K562 (cell line): ENCODE measurements around the gene TSGA10IP. TPM values are rescaled to one million over a fixed set of nuclear protein-coding genes. Genes with fewer than 3 reads are reported as not detected.

Source experiments
- CBFA2T3 ChIP-seq: fragments of 450-650 bp; IDR thresholded peaks from 2 replicates; pipeline ENCODE4 v1.6.1; 2017
- CHCHD3 ChIP-seq: fragments of 250-450 bp; sonication (Bioruptor Pico); IDR thresholded peaks from 2 replicates; pipeline ENCODE4 v2.1.2; 2022; ENCODE audit warnings: mild to moderate bottlenecking
- E2F8 ChIP-seq: fragments of 450-650 bp; IDR thresholded peaks from 2 replicates; pipeline ENCODE4 v1.7.1; 2018; ENCODE audit warnings: mild to moderate bottlenecking, low read depth; ENCODE audit not compliant: partially characterized antibody
- ETV5 ChIP-seq: sonication (generic); formaldehyde crosslinking; IDR thresholded peaks from 2 replicates; pipeline ENCODE4 v1.4.0; 2020; ENCODE audit warnings: low read depth, mild to moderate bottlenecking, missing genetic modification reagents
- FOXK2 ChIP-seq, 2 experiments: fragments of 450-650 bp; IDR thresholded peaks in 1 of 2; conservative IDR thresholded peaks in 1 of 2; 2 replicates each; pipeline ENCODE4 v1.6.1; 2016; ENCODE audit warnings: low read depth in 2 of 2, mild to moderate bottlenecking in 1 of 2
- HCFC1 ChIP-seq: IDR thresholded peaks from 2 replicates; pipeline ENCODE4 v1.6.1; 2012; ENCODE audit warnings: low read depth, low read length, improper control_type of control experiment
- IRF1 ChIP-seq: sonication (generic); formaldehyde crosslinking; IDR thresholded peaks from 2 replicates; pipeline ENCODE4 v1.8.0; 2022; ENCODE audit warnings: missing genetic modification reagents, mild to moderate bottlenecking, borderline replicate concordance
- MAFG ChIP-seq: fragments of 450-650 bp; conservative IDR thresholded peaks from 2 replicates; pipeline ENCODE4 v1.6.1; 2016; ENCODE audit warnings: missing genetic modification characterization, missing compliant biosample characterization
- MAZ ChIP-seq, 2 experiments: fragments of 450-650 bp in 1 of 2; sonication (generic) in 1 of 2; formaldehyde crosslinking; IDR thresholded peaks in 1 of 2; conservative IDR thresholded peaks in 1 of 2; 2 replicates each; pipeline versions ENCODE4 v1.4.0 to v1.5.0; 2020; ENCODE audit warnings: mild to moderate bottlenecking in 1 of 2, missing genetic modification reagents in 1 of 2
- MYC ChIP-seq, 2 experiments: fragments of 250-450 bp in 1 of 2; sonication (Bioruptor Pico) in 1 of 2; IDR thresholded peaks; 2 replicates each; pipeline versions ENCODE4 v1.5.1 to v1.6.1; 2012 to 2021; ENCODE audit warnings: low read depth in 2 of 2, borderline replicate concordance in 1 of 2, improper control_type of control experiment in 1 of 2, low read length in 1 of 2, mild to moderate bottlenecking in 1 of 2, moderate library complexity in 1 of 2
- SP1 ChIP-seq: sonication (generic); formaldehyde crosslinking; IDR thresholded peaks from 2 replicates; pipeline ENCODE4 v1.8.1; 2022; ENCODE audit warnings: mild to moderate bottlenecking, missing genetic modification reagents
- VEZF1 ChIP-seq: fragments of 200-800 bp; sonication (Bioruptor generic); IDR thresholded peaks from 2 replicates; pipeline ENCODE4 v1.6.1; 2017; ENCODE audit warnings: missing genetic modification characterization, missing compliant biosample characterization
- YY1 ChIP-seq, 3 experiments: IDR thresholded peaks; 2 replicates each; pipeline ENCODE4 v1.6.1; 2011; ENCODE audit warnings: low read length in 2 of 3, mild to moderate bottlenecking in 2 of 3, moderate library complexity in 2 of 3, borderline replicate concordance in 1 of 3, control low read depth in 1 of 3, low read depth in 1 of 3; ENCODE audit not compliant: insufficient read depth in 3 of 3, insufficient replicate concordance in 2 of 3, control insufficient read depth in 1 of 3, insufficient read length in 1 of 3; ENCODE audit errors: extremely low read depth in 1 of 3
- ZMIZ1 ChIP-seq, 2 experiments: fragments of 150-350 bp in 1 of 2; IDR thresholded peaks; 2 replicates each; pipeline ENCODE4 v1.6.1; 2012 to 2016; ENCODE audit warnings: low read depth in 2 of 2, low read length in 2 of 2, mild to moderate bottlenecking in 1 of 2, moderate library complexity in 1 of 2
- ZNF263 ChIP-seq: sonication (generic); formaldehyde crosslinking; IDR thresholded peaks from 2 replicates; pipeline ENCODE4 v1.8.0; 2022; ENCODE audit warnings: mild to moderate bottlenecking, missing genetic modification reagents, borderline replicate concordance
- polyA plus RNA-seq, 8 experiments: library from polyadenylated mRNA; depleted of rRNA in 4 of 8; stranded (reverse) in 5 of 8; unstranded in 3 of 8; fragments of >200 nt; fragmentation: Nextera tagmentation in 2 of 8; fragmentation: Illumina TruSeq in 1 of 8; extraction: Ambion mirVana in 2 of 8; extraction: Trizol in 1 of 8; gene quantifications; 2 replicates each; pipeline versions ENCODE4 v1.2.1 to v1.2.3, GENCODE V29; 2011 to 2014; ENCODE audit warnings: inconsistent platforms in 1 of 8, missing spikeins in 1 of 8
- total RNA-seq, 7 experiments: library from RNA; depleted of rRNA in 6 of 7; stranded (reverse); fragments of >200 nt in 6 of 7; fragmentation: Illumina TruSeq in 2 of 7; extraction: Trizol in 2 of 7; gene quantifications; 2 replicates each; pipeline versions ENCODE4 v1.2.1 to v1.2.3, GENCODE V29; 2011 to 2021; ENCODE audit warnings: low replicate concordance in 1 of 7

The TSGA10IP gene
- total and polyA plus RNA-seq, 9 of the 15 experiments (the other 6 are each of a cell fraction or from before 2014, with no cell fraction given), result not detected

- TF ChIP-seq IRF1 (CRISPR knock-in tag) (no peak), MYC (IDR thresholded peaks at IDR 0.05; ENCODE audit: low read depth, low read length) (peak; percentile 58; the same call in 1 of the 2 replicates), MYC (CRISPR knock-in tag; IDR thresholded peaks at IDR 0.05; ENCODE audit: borderline replicate concordance, low read depth) (no peak), CHCHD3 (CRISPR knock-in tag) (no peak), FOXK2 (conservative IDR thresholded peaks at IDR 0.05 in 1 of 2, IDR thresholded peaks at IDR 0.05 in 1 of 2; ENCODE audit: low read depth in 2 of 2) (0 out of 4 replicates have a peak, but pooled peaks of 1 of the 2 experiments have one; percentile 26), MAZ (CRISPR knock-in tag; conservative IDR thresholded peaks at IDR 0.05 in 1 of 2, IDR thresholded peaks at IDR 0.05 in 1 of 2) (peak in 1 of 2 experiments; percentile 73; a peak in 2 of 4 replicates), ZNF263 (peak; percentile 48; the same call in 1 of the 2 replicates), CBFA2T3 (no peak), ETV5 (CRISPR knock-in tag) (peak; percentile 43; the same call in 1 of the 2 replicates), SP1 (peak; percentile 74), YY1 (IDR thresholded peaks at IDR 0.05; ENCODE audit: borderline replicate concordance in 1 of 3, control insufficient read depth in 1 of 3, extremely low read depth in 1 of 3, insufficient read depth in 3 of 3, insufficient read length in 1 of 3, insufficient replicate concordance in 2 of 3, low read depth in 1 of 3, low read length in 2 of 3) (peak in 1 of 3 experiments; percentile 18), E2F8 (peak; percentile 36), MAFG (peak; percentile 76), ZMIZ1 (IDR thresholded peaks at IDR 0.05; ENCODE audit: low read depth in 2 of 2, low read length in 2 of 2) (0 out of 4 replicates have a peak, but pooled peaks of 1 of the 2 experiments have one; percentile 43), VEZF1 (CRISPR knock-in tag) (peak; percentile 39; the same call in 1 of the 2 replicates), HCFC1 (no peak)
Observed at GRCh38 chr11:65988791-65989592, 43.7 kb downstream of the TSGA10IP start (continued).
